ENCODE results near the gene C10orf67.
"Not testable (repeated sequence)": the region's sequence is repeated elsewhere in the genome, so short reads cannot be mapped to it uniquely, and the experiment has no call there.

C10orf67 gene

GRCh38 chr10:23371073-23371472 lies 26.5 kb upstream of the C10orf67 start:
- no peak for TF ChIP-seq CTCF (IDR thresholded peaks at IDR 0.05)
- Mint-ChIP-seq H3K4me1 (peaks cover 33% of the 10 kb centered on the region), H3K4me3 (no peak overlapping the region), H3K27me3 (ENCODE audit: low read depth, poor library complexity) (no peaks in the 10 kb centered on the region), H3K36me3 (ENCODE audit: low read depth) (no peaks in the 10 kb centered on the region), H3K27ac (no peak overlapping the region), H3K9me3 (peaks cover 3% of the 10 kb centered on the region)
- no peak for DNase-seq

- Mint-ChIP-seq H3K36me3 (ENCODE audit: low read depth) (no peaks in the 10 kb centered on the region), H3K27me3 (ENCODE audit: low read depth, poor library complexity) (no peaks in the 10 kb centered on the region), H3K4me3 (no peak overlapping the region), H3K4me1 (peaks cover 25% of the 10 kb centered on the region), H3K9me3 (peaks cover 3% of the 10 kb centered on the region), H3K27ac (no peak overlapping the region)
- TF ChIP-seq CTCF (IDR thresholded peaks at IDR 0.05), result no peak
- no peak for DNase-seq
Observed at GRCh38 chr10:23370106-23370505, 25.5 kb upstream of the C10orf67 start.

GRCh38 chr10:23368816-23369640 lies 24.4 kb upstream of the C10orf67 start:
- Mint-ChIP-seq H3K36me3 (ENCODE audit: low read depth) (no peaks in the 10 kb centered on the region), H3K4me3 (no peak overlapping the region), H3K27me3 (ENCODE audit: low read depth, poor library complexity) (no peaks in the 10 kb centered on the region), H3K9me3 (peaks cover 3% of the 10 kb centered on the region), H3K27ac (peak overlapping the region; percentile 22), H3K4me1 (peaks cover 31% of the 10 kb centered on the region)
- no peak for DNase-seq
- no peak for TF ChIP-seq CTCF (IDR thresholded peaks at IDR 0.05)

- peak overlapping the region; percentile 47 for H3K27ac Mint-ChIP-seq
- TF ChIP-seq CTCF (IDR thresholded peaks at IDR 0.05), result no peak
- DNase-seq, result no peak
- peaks cover 31% of the 10 kb centered on the region for H3K4me1 Mint-ChIP-seq
- peaks cover 3% of the 10 kb centered on the region for H3K9me3 Mint-ChIP-seq
- no peak overlapping the region for H3K4me3 Mint-ChIP-seq
- H3K27me3 Mint-ChIP-seq (ENCODE audit: low read depth, poor library complexity), result no peaks in the 10 kb centered on the region
- H3K36me3 Mint-ChIP-seq (ENCODE audit: low read depth), result no peaks in the 10 kb centered on the region
Observed at GRCh38 chr10:23367896-23368595, 23.4 kb upstream of the C10orf67 start.

- H3K27me3 Mint-ChIP-seq (ENCODE audit: low read depth, poor library complexity); H3K4me3 Mint-ChIP-seq; H3K9me3 Mint-ChIP-seq; H3K27ac Mint-ChIP-seq; DNase-seq; H3K36me3 Mint-ChIP-seq (ENCODE audit: low read depth): not testable (repeated sequence)
- H3K4me1 Mint-ChIP-seq, result peaks cover 31% of the 10 kb centered on the region
Observed at GRCh38 chr10:23365417-23366030, 20.9 kb upstream of the C10orf67 start.

- Mint-ChIP-seq H3K27ac (no peak overlapping the region), H3K36me3 (ENCODE audit: low read depth) (no peaks in the 10 kb centered on the region), H3K4me3 (no peak overlapping the region), H3K27me3 (ENCODE audit: low read depth, poor library complexity) (peaks cover 3% of the 10 kb centered on the region), H3K4me1 (peaks cover 22% of the 10 kb centered on the region), H3K9me3 (no peaks in the 10 kb centered on the region)
- no peak for DNase-seq
- TF ChIP-seq CTCF (IDR thresholded peaks at IDR 0.05), result no peak
Observed at GRCh38 chr10:23364378-23364777, 19.8 kb upstream of the C10orf67 start.

Measured in nephron progenitor cell (in vitro differentiated cells).